GM23338 (cell line): ENCODE data around the gene SPINK2. TPM values are rescaled to one million over a fixed set of nuclear protein-coding genes. Genes with fewer than 3 reads are reported as not detected.

ENCODE experiments used
- ATAC-seq: fragments of 200-7000 bp; cut with Tn5 transposase; 3 replicates; pipeline ENCODE4 v1.9.1; 2020
- DNase-seq: peaks from one replicate; pipeline ENCODE4 v3.0.0-alpha.2; 2015; ENCODE audit warnings: low spot score
- H2AFZ ChIP-seq: fragments of 200-600 bp; sonication (generic); 2 replicates; pipeline ENCODE4 v1.8.0; 2016; ENCODE audit warnings: antibody characterized with exemption, mild to moderate bottlenecking, moderate library complexity
- H3F3A ChIP-seq: fragments of 200-600 bp; sonication (generic); replicated peaks from 2 replicates; pipeline ENCODE4 v1.8.0; 2017; ENCODE audit warnings: antibody characterized with exemption, mixed run types, low read depth
- H3K27ac ChIP-seq: fragments of 200-600 bp; sonication (generic); 2 replicates; pipeline ENCODE4 v1.6.1; 2016; ENCODE audit warnings: low read depth
- H3K27me3 ChIP-seq: fragments of 200-600 bp; sonication (generic); 2 replicates; pipeline ENCODE4 v1.8.0; 2016; ENCODE audit warnings: mild to moderate bottlenecking, mixed run types, moderate library complexity; ENCODE audit not compliant: insufficient read depth
- H3K36me3 ChIP-seq: fragments of 200-600 bp; sonication (generic); 2 replicates; pipeline ENCODE4 v1.8.0; 2016; ENCODE audit warnings: mild to moderate bottlenecking; ENCODE audit not compliant: insufficient read depth
- H3K4me1 ChIP-seq: fragments of 200-600 bp; sonication (generic); 2 replicates; pipeline ENCODE4 v1.8.0; 2016; ENCODE audit warnings: mild to moderate bottlenecking, moderate library complexity; ENCODE audit not compliant: insufficient read depth
- H3K4me2 ChIP-seq: fragments of 200-600 bp; sonication (generic); 2 replicates; pipeline ENCODE4 v1.7.1; 2017; ENCODE audit warnings: mixed run types
- H3K4me3 ChIP-seq: fragments of 200-600 bp; sonication (generic); 2 replicates; pipeline ENCODE4 v1.6.1; 2016; ENCODE audit warnings: mixed run types
- H3K79me2 ChIP-seq: fragments of 200-600 bp; sonication (generic); replicated peaks from 2 replicates; pipeline ENCODE4 v1.8.0; 2017; ENCODE audit warnings: mild to moderate bottlenecking; ENCODE audit not compliant: insufficient read depth
- H3K9me2 ChIP-seq: fragments of 200-600 bp; sonication (generic); 2 replicates; pipeline ENCODE4 v1.8.0; 2017; ENCODE audit not compliant: insufficient read depth
- H4K20me1 ChIP-seq: fragments of 200-600 bp; sonication (generic); replicated peaks from 2 replicates; pipeline ENCODE4 v1.8.0; 2017; ENCODE audit warnings: mild to moderate bottlenecking; ENCODE audit not compliant: insufficient read depth
- H3K27ac Mint-ChIP-seq: 2 replicates; pipeline ENCODE4 v1.8.0; 2020; ENCODE audit warnings: inconsistent platforms, mild to moderate bottlenecking, moderate library complexity, mixed read lengths
- H3K27me3 Mint-ChIP-seq: 3 replicates; pipeline ENCODE4 v1.8.0; 2022; ENCODE audit warnings: low read depth, mild to moderate bottlenecking, moderate library complexity, mixed read lengths, inconsistent platforms; ENCODE audit not compliant: insufficient read depth, poor library complexity
- H3K36me3 Mint-ChIP-seq: 3 replicates; pipeline ENCODE4 v1.8.0; 2021; ENCODE audit warnings: low read depth, mild to moderate bottlenecking, inconsistent platforms, moderate library complexity, mixed read lengths
- H3K4me1 Mint-ChIP-seq: 3 replicates; pipeline ENCODE4 v1.8.0; 2020; ENCODE audit warnings: mild to moderate bottlenecking, inconsistent platforms, mixed read lengths
- H3K4me3 Mint-ChIP-seq: 3 replicates; pipeline ENCODE4 v1.8.0; 2021; ENCODE audit warnings: moderate library complexity, mild to moderate bottlenecking, inconsistent platforms, mixed read lengths
- H3K9me3 Mint-ChIP-seq: 3 replicates; pipeline ENCODE4 v1.8.0; 2020; ENCODE audit warnings: moderate library complexity, mild to moderate bottlenecking, inconsistent platforms, mixed read lengths
- ETS1 ChIP-seq: IDR thresholded peaks from 2 replicates; pipeline ENCODE4 v1.6.1; 2016; ENCODE audit warnings: antibody characterized with exemption
- EZH2 ChIP-seq: fragments of 200-600 bp; sonication (generic); IDR thresholded peaks from one replicate; pipeline ENCODE4 v1.8.0; 2017; ENCODE audit warnings: antibody characterized with exemption, mild to moderate bottlenecking, low read depth; ENCODE audit not compliant: unreplicated experiment
- EZH2phosphoT487 ChIP-seq: fragments of 200-600 bp; sonication (generic); IDR thresholded peaks from one replicate; pipeline ENCODE4 v1.8.1; 2018; ENCODE audit warnings: antibody characterized with exemption; ENCODE audit not compliant: unreplicated experiment
- JUNB ChIP-seq: IDR thresholded peaks from one replicate; pipeline ENCODE4 v1.6.1; 2016; ENCODE audit warnings: antibody characterized with exemption; ENCODE audit not compliant: unreplicated experiment
- NANOG ChIP-seq: IDR thresholded peaks from 2 replicates; pipeline ENCODE4 v1.6.1; 2016; ENCODE audit warnings: antibody characterized with exemption, borderline replicate concordance
- POLR2AphosphoS5 ChIP-seq: IDR thresholded peaks from 2 replicates; pipeline ENCODE4 v1.6.1; 2016; ENCODE audit warnings: antibody characterized with exemption, low read depth
- REST ChIP-seq: IDR thresholded peaks from one replicate; pipeline ENCODE4 v1.6.1; 2018; ENCODE audit warnings: antibody characterized with exemption; ENCODE audit not compliant: unreplicated experiment
- STAT1 ChIP-seq: IDR thresholded peaks from one replicate; pipeline ENCODE4 v1.6.1; 2016; ENCODE audit warnings: antibody characterized with exemption; ENCODE audit not compliant: unreplicated experiment
- ZNF114 ChIP-seq: fragments of 250-450 bp; sonication (Bioruptor Pico); IDR thresholded peaks from 2 replicates; pipeline ENCODE4 v1.5.0; 2020; ENCODE audit warnings: mild to moderate bottlenecking, moderate library complexity
- ZNF462 ChIP-seq: fragments of 250-450 bp; sonication (Bioruptor Pico); IDR thresholded peaks from 2 replicates; pipeline ENCODE4 v1.5.0; 2020; ENCODE audit warnings: mild to moderate bottlenecking, moderate library complexity
- polyA plus RNA-seq: library from polyadenylated mRNA; unstranded; fragments of >200 nt; fragmentation: Nextera tagmentation; extraction: Ambion mirVana; gene quantifications from 2 replicates; pipeline ENCODE4 v1.2.1, GENCODE V29; 2016
- total RNA-seq: library from RNA; depleted of rRNA; stranded (reverse); fragments of >200 nt; shearing (Covaris generic); gene quantifications from 2 replicates; pipeline ENCODE4 v1.2.3, GENCODE V29; 2014

SPINK2 gene
- total and polyA plus RNA-seq, 2 experiments from 2014 or later, result 0.73 to 6.4 TPM

GRCh38 chr4:56803471-56803870, 18.0 kb downstream of the SPINK2 start:
- Mint-ChIP-seq H3K27me3 (peaks cover 6% of the 10 kb centered on the region), H3K36me3 (no peaks in the 10 kb centered on the region), H3K4me3 (no peak overlapping the region), H3K4me1 (peaks cover 3% of the 10 kb centered on the region; the same call in 2 of the 3 replicates), H3K9me3 (no peaks in the 10 kb centered on the region), H3K27ac (no peak overlapping the region)
- no peaks in the 10 kb centered on the region for H3F3A ChIP-seq
- no peaks in the 10 kb centered on the region for H4K20me1 ChIP-seq
- H2AFZ ChIP-seq, result no peak overlapping the region
- no peak overlapping the region for H3K4me3 ChIP-seq
- H3K27me3 ChIP-seq, result peaks cover 12% of the 10 kb centered on the region
- H3K79me2 ChIP-seq, result no peaks in the 10 kb centered on the region
- no peaks in the 10 kb centered on the region for H3K9me2 ChIP-seq
- no peaks in the 10 kb centered on the region for H3K4me1 ChIP-seq
- no peak for ATAC-seq
- H3K27ac ChIP-seq, result no peak overlapping the region
- no peak for DNase-seq
- TF ChIP-seq REST (no peak), EZH2 (no peak), ETS1 (no peak), NANOG (no peak), ZNF462 (CRISPR knock-in tag) (no peak), POLR2AphosphoS5 (no peak), EZH2phosphoT487 (no peak), JUNB (no peak), STAT1 (no peak), ZNF114 (CRISPR knock-in tag) (no peak)
- H3K4me2 ChIP-seq, result no peak overlapping the region
- no peaks in the 10 kb centered on the region for H3K36me3 ChIP-seq
